ENCODE results near the gene KRT83. TPM values are rescaled to one million over a fixed set of nuclear protein-coding genes. Genes with fewer than 3 reads are reported as not detected.

KRT83 gene
- total RNA-seq, 1 experiment from 2014 or later: not detected

- H3K36me3 ChIP-seq (ENCODE audit: low read depth): no peaks in the 10 kb centered on the region
- no peaks in the 10 kb centered on the region for H3K9me2 ChIP-seq (ENCODE audit: insufficient read depth)
- H3K4me2 ChIP-seq: no peak overlapping the region
- no TSS peak for BruUV-seq (replicated peaks)
- peaks cover 7% of the 10 kb centered on the region for H3K4me1 ChIP-seq (replicated peaks; ENCODE audit: insufficient read depth)
- no peaks in the 10 kb centered on the region for H3K79me2 ChIP-seq (ENCODE audit: low read depth)
- intact Hi-C loops (cut with micrococcal nuclease; ENCODE audit: unreplicated experiment): no loop called here
- H3K4me3 ChIP-seq: no peak overlapping the region
- no peaks in the 10 kb centered on the region for H3K9me3 ChIP-seq (ENCODE audit: insufficient read depth, low read depth)
- H2AFZ ChIP-seq: no peak overlapping the region
- POLR2A ChIA-PET (ENCODE audit: unreplicated experiment): no interaction called here
- no peak for DNase-seq
- H3K27me3 ChIP-seq (ENCODE audit: insufficient read depth, low read depth): no peaks in the 10 kb centered on the region
- CTCF ChIA-PET: no interaction called here
- TF ChIP-seq EZH2 (IDR thresholded peaks at IDR 0.05; ENCODE audit: low read depth) (no peak), CTCF (conservative IDR thresholded peaks at IDR 0.05) (no peak)
- H3K27ac ChIP-seq: no peak overlapping the region
- H3F3A ChIP-seq (ENCODE audit: insufficient read depth, low read depth): no peaks in the 10 kb centered on the region; the same call in 1 of the 2 replicates
- H4K20me1 ChIP-seq (ENCODE audit: insufficient read depth): no peaks in the 10 kb centered on the region
These were observed 7.3 kb downstream of the KRT83 start for GRCh38 chr12:52313926-52314325.

- Histone ChIP-seq H3K4me2 (no peak overlapping the region), H3K27me3 (ENCODE audit: insufficient read depth, low read depth) (no peaks in the 10 kb centered on the region), H2AFZ (no peak overlapping the region), H3K9me2 (ENCODE audit: insufficient read depth) (no peaks in the 10 kb centered on the region), H3K4me1 (replicated peaks; ENCODE audit: insufficient read depth) (peaks cover 11% of the 10 kb centered on the region), H3K27ac (no peak overlapping the region), H3K36me3 (ENCODE audit: low read depth) (no peaks in the 10 kb centered on the region), H3F3A (ENCODE audit: insufficient read depth, low read depth) (no peaks in the 10 kb centered on the region; the same call in 1 of the 2 replicates), H4K20me1 (ENCODE audit: insufficient read depth) (no peaks in the 10 kb centered on the region), H3K4me3 (no peak overlapping the region), H3K79me2 (ENCODE audit: low read depth) (no peaks in the 10 kb centered on the region), H3K9me3 (ENCODE audit: insufficient read depth, low read depth) (no peaks in the 10 kb centered on the region)
- TF ChIP-seq CTCF (conservative IDR thresholded peaks at IDR 0.05) (no peak), EZH2 (IDR thresholded peaks at IDR 0.05; ENCODE audit: low read depth) (no peak)
- no TSS peak for BruUV-seq (replicated peaks)
- no peak for DNase-seq
- POLR2A ChIA-PET (ENCODE audit: unreplicated experiment): no interaction called here
- intact Hi-C loops (cut with micrococcal nuclease; ENCODE audit: unreplicated experiment): no loop called here
- CTCF ChIA-PET: no interaction called here
These were observed 7.7 kb downstream of the KRT83 start for GRCh38 chr12:52313461-52313860.

- no peaks in the 10 kb centered on the region for H3K9me2 ChIP-seq (ENCODE audit: insufficient read depth)
- BruUV-seq (replicated peaks): no TSS peak
- no peaks in the 10 kb centered on the region for H4K20me1 ChIP-seq (ENCODE audit: insufficient read depth)
- no peak overlapping the region for H2AFZ ChIP-seq
- H3K27ac ChIP-seq: no peak overlapping the region
- H3K4me2 ChIP-seq: no peak overlapping the region
- H3K79me2 ChIP-seq (ENCODE audit: low read depth): no peaks in the 10 kb centered on the region
- no peaks in the 10 kb centered on the region for H3K36me3 ChIP-seq (ENCODE audit: low read depth)
- no peak for DNase-seq
- no peak overlapping the region for H3K4me3 ChIP-seq
- H3F3A ChIP-seq (ENCODE audit: insufficient read depth, low read depth): no peaks in the 10 kb centered on the region; the same call in 1 of the 2 replicates
- POLR2A ChIA-PET (ENCODE audit: unreplicated experiment): interaction anchor here (0.7 kb wide), 1 partner anchor 74 kb away, joined by 6 read pairs; no protein-coding TSS in a partner anchor
- peaks cover 19% of the 10 kb centered on the region for H3K4me1 ChIP-seq (replicated peaks; ENCODE audit: insufficient read depth)
- no peaks in the 10 kb centered on the region for H3K9me3 ChIP-seq (ENCODE audit: insufficient read depth, low read depth)
- intact Hi-C loops (cut with micrococcal nuclease; ENCODE audit: unreplicated experiment): no loop called here
- no peaks in the 10 kb centered on the region for H3K27me3 ChIP-seq (ENCODE audit: insufficient read depth, low read depth)
- CTCF ChIA-PET: interaction anchor here (0.7 to 1.9 kb wide), 2 partner anchors 33 to 114 kb away, joined by 4 to 6 read pairs; no protein-coding TSS in a partner anchor
- TF ChIP-seq EZH2 (IDR thresholded peaks at IDR 0.05; ENCODE audit: low read depth) (no peak), CTCF (conservative IDR thresholded peaks at IDR 0.05) (no peak)
These were observed 9.1 kb downstream of the KRT83 start for GRCh38 chr12:52312086-52312485.

All from PC-9 (cell line).